ENCODE data around the gene USP17L10.
"Not testable (repeated sequence)": the region's sequence is repeated elsewhere in the genome, so short reads cannot be mapped to it uniquely, and the experiment has no call there.

GRCh38 chr4:9230249-9230648 lies 19.8 kb downstream of the USP17L10 start:
- TF ChIP-seq EGR1 (IDR thresholded peaks at IDR 0.05; ENCODE audit: low read depth); CTCF (IDR thresholded peaks at IDR 0.05 in 2 of 3, conservative IDR thresholded peaks at IDR 0.05 in 1 of 3; ENCODE audit: borderline replicate concordance in 1 of 3, insufficient read depth in 1 of 3, low read depth in 2 of 3, low read length in 2 of 3): not testable (repeated sequence)
